GM23248 (cell line): ENCODE results near the gene BRD7. TPM values are rescaled to one million over a fixed set of nuclear protein-coding genes. Genes with fewer than 3 reads are reported as not detected.
A peak's percentile ranks its signal among the peaks of the same experiment; 100 is the strongest.

Experiments used
- DNase-seq: peaks from one replicate; pipeline ENCODE4 v3.0.0-alpha.2; 2015
- H2AFZ ChIP-seq: fragments of 200-600 bp; sonication (generic); 2 replicates; pipeline ENCODE4 v1.6.1; 2016; ENCODE audit warnings: antibody characterized with exemption
- H3F3A ChIP-seq: fragments of 200-600 bp; sonication (generic); 2 replicates; pipeline ENCODE4 v1.6.1; 2016; ENCODE audit warnings: mild to moderate bottlenecking, antibody characterized with exemption, mixed run types; ENCODE audit not compliant: insufficient read depth
- H3K27ac ChIP-seq: fragments of 200-600 bp; sonication (generic); 2 replicates; pipeline ENCODE4 v1.5.1; 2016; ENCODE audit warnings: mild to moderate bottlenecking
- H3K27me3 ChIP-seq: fragments of 200-600 bp; sonication (generic); replicated peaks from 2 replicates; pipeline ENCODE4 v1.6.1; 2016; ENCODE audit warnings: mild to moderate bottlenecking; ENCODE audit not compliant: insufficient read depth
- H3K36me3 ChIP-seq: fragments of 200-600 bp; sonication (generic); 2 replicates; pipeline ENCODE4 v1.6.1; 2016; ENCODE audit warnings: low read depth, mild to moderate bottlenecking
- H3K4me1 ChIP-seq: fragments of 200-600 bp; sonication (generic); 2 replicates; pipeline ENCODE4 v1.6.1; 2016; ENCODE audit warnings: mild to moderate bottlenecking; ENCODE audit not compliant: insufficient read depth
- H3K4me2 ChIP-seq: fragments of 200-600 bp; sonication (generic); one replicate; pipeline ENCODE4 v1.6.1; 2016; ENCODE audit warnings: mild to moderate bottlenecking; ENCODE audit not compliant: unreplicated experiment
- H3K4me3 ChIP-seq: fragments of 200-600 bp; sonication (generic); 2 replicates; pipeline ENCODE4 v1.5.1; 2016; ENCODE audit warnings: mild to moderate bottlenecking
- H3K79me2 ChIP-seq: fragments of 200-600 bp; sonication (generic); 2 replicates; pipeline ENCODE4 v1.6.1; 2016; ENCODE audit warnings: mild to moderate bottlenecking; ENCODE audit not compliant: insufficient read depth
- H3K9ac ChIP-seq: fragments of 200-600 bp; sonication (generic); 2 replicates; pipeline ENCODE4 v1.6.1; 2016; ENCODE audit warnings: mild to moderate bottlenecking
- H3K9me2 ChIP-seq: fragments of 200-600 bp; sonication (generic); 2 replicates; pipeline ENCODE4 v1.6.1; 2016; ENCODE audit warnings: mixed run types, mild to moderate bottlenecking, moderate library complexity; ENCODE audit not compliant: insufficient read depth
- H3K9me3 ChIP-seq: fragments of 200-600 bp; sonication (generic); one replicate; pipeline ENCODE4 v1.6.1; 2017; ENCODE audit warnings: low read depth
- H4K20me1 ChIP-seq: fragments of 200-600 bp; sonication (generic); 2 replicates; pipeline ENCODE4 v1.6.0; 2016; ENCODE audit not compliant: insufficient read depth
- EZH2 ChIP-seq: fragments of 200-600 bp; sonication (generic); IDR thresholded peaks from 2 replicates; pipeline ENCODE4 v1.6.1; 2018; ENCODE audit warnings: antibody characterized with exemption, mild to moderate bottlenecking; ENCODE audit not compliant: insufficient read depth, poor library complexity, severe bottlenecking
- EZH2phosphoT487 ChIP-seq: fragments of 200-600 bp; sonication (generic); IDR thresholded peaks from 2 replicates; pipeline ENCODE4 v1.6.1; 2018; ENCODE audit warnings: antibody characterized with exemption, moderate library complexity, mild to moderate bottlenecking, low read depth; ENCODE audit not compliant: insufficient read depth
- whole genome bisulfite sequencing, 2 experiments: methylation state at CpG; one replicate each; pipeline ENCODE4 v1.1.6; 2015 to 2017; ENCODE audit warnings: low lambda C conversion rate in 2 of 2, low coverage in 1 of 2; ENCODE audit errors: missing lambda C conversion rate in 2 of 2; 5-methylcytosine and 5-hydroxymethylcytosine counted together
- in situ Hi-C: fragments of 300-500 bp; cut with MboI; formaldehyde crosslinking; loops from 2 replicates; pipeline ENCODE4 v1.15.0; 2020
- polyA plus RNA-seq: library from polyadenylated mRNA; unstranded; fragments of >200 nt; fragmentation: Nextera tagmentation; extraction: Ambion mirVana; gene quantifications from 2 replicates; pipeline ENCODE4 v1.2.1, GENCODE V29; 2016
- total RNA-seq: library from RNA; depleted of rRNA; stranded (reverse); fragments of >200 nt; shearing (Covaris generic); gene quantifications from 2 replicates; pipeline ENCODE4 v1.2.3, GENCODE V29; 2014

BRD7 gene
- total and polyA plus RNA-seq, 2 experiments from 2014 or later: 20.3 to 35.8 TPM

DNA sequence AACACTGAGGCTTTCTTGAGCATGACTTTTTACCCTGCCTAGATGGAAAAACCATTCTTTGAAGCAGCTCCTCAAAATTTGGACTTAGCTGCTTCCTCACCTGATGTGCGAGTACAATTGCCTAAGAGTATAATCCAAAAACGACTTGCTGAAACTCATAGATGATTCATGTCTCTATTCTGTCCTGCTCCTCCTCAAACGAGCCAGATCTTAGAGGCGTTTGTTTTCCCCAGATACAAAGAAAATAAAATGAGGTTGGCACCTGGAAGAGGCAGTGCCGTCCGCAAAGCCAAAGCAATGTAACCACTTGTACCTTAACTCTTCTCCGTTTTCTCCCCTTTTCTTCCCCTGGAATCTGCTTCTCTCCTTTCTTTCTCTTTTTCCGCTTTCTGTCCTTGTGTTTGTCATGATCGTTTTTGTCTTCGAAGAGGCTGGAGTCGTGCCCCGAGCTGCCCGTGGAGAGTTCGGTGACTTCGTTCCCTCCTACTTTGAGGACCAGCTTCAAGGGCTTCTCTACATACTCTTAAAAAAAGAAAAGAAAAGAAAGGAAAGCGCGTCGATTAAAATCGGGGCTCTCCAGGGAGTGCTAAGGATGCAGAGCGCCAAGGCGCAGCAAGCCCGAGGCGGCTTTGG, 895 bp downstream of the BRD7 start:
- peak overlapping the region; percentile 88 for H3K9ac ChIP-seq
- in situ Hi-C loops: no loop called here
- WGBS, 2 experiments: 1 to 2% methylated on average over 21 to 23 of the region's 23 CpGs
- H3K27me3 ChIP-seq: no peaks in the 10 kb centered on the region
- peak; percentile 58 for DNase-seq
- peak overlapping the region; percentile 90 for H3K4me3 ChIP-seq
- peaks cover 16% of the 10 kb centered on the region for H3K4me1 ChIP-seq
- H4K20me1 ChIP-seq: 0 out of 2 replicates have a peak, but pooled peaks cover 5% of the 10 kb centered on the region
- H3K27ac ChIP-seq: peak overlapping the region; percentile 32
- H3K4me2 ChIP-seq: peak overlapping the region; percentile 93
- no peak for TF ChIP-seq EZH2phosphoT487
- TF ChIP-seq EZH2: no peak
- peaks cover 25% of the 10 kb centered on the region; the same call in 1 of the 2 replicates for H3K36me3 ChIP-seq
- peak overlapping the region; percentile 74 for H2AFZ ChIP-seq
- H3K79me2 ChIP-seq: peaks cover 56% of the 10 kb centered on the region
- no peaks in the 10 kb centered on the region for H3F3A ChIP-seq
- H3K9me3 ChIP-seq: no peaks in the 10 kb centered on the region
- H3K9me2 ChIP-seq: no peaks in the 10 kb centered on the region

DNA sequence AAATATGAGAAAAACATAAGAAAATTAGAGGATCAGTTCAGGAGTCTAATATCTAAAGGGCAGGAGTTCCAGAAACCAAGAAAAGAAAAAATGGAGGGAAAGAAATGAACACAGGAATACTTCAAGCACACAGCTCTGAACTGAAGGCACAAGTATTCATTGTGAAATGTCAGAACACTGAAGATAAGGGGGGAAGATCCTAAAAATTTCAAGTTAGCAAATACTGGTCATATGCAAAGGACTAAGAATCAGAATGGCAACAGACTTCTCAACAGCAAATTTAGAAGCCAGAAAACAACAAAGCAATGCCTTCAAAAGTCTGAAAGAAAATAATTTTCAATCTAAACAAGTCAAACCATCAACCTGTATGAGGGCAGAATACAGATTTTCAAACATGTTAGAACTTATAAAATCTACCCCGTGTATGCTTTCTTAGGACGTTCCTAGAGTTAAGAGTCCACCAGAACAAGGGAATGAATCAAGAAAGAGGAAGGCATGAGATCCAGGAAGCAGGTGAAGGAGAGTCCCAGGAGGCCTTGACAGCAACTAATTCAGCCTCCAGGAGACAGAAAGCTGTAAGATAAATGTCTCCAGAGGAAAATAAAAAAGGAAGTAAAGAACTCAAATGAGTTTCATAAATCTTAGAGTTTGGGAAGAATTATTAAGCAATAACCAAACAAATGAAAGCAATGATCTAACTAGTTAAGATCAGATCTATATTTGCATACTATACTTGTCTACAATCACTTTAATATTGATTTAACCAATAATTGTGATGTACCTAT, 2.8 kb downstream of the BRD7 start:
- H3F3A ChIP-seq: 0 out of 2 replicates have a peak, but pooled peaks cover under 1% of the 10 kb centered on the region
- peaks cover 34% of the 10 kb centered on the region for H3K36me3 ChIP-seq
- no peak overlapping the region for H3K4me3 ChIP-seq
- no peaks in the 10 kb centered on the region for H3K27me3 ChIP-seq
- 0 out of 2 replicates have a peak, but pooled peaks cover 5% of the 10 kb centered on the region for H4K20me1 ChIP-seq
- no peak for DNase-seq
- 48 to 51% methylated on average over 2 of the region's 2 CpGs for WGBS, 2 experiments
- no peak overlapping the region for H3K27ac ChIP-seq
- peaks cover 16% of the 10 kb centered on the region for H3K4me1 ChIP-seq
- no peak overlapping the region for H3K4me2 ChIP-seq
- no peak overlapping the region for H2AFZ ChIP-seq
- H3K79me2 ChIP-seq: peaks cover 76% of the 10 kb centered on the region
- H3K9me2 ChIP-seq: no peaks in the 10 kb centered on the region
- TF ChIP-seq EZH2: no peak
- TF ChIP-seq EZH2phosphoT487: no peak
- in situ Hi-C loops: no loop called here
- peak overlapping the region; percentile 15 for H3K9ac ChIP-seq
- H3K9me3 ChIP-seq: no peaks in the 10 kb centered on the region

DNA sequence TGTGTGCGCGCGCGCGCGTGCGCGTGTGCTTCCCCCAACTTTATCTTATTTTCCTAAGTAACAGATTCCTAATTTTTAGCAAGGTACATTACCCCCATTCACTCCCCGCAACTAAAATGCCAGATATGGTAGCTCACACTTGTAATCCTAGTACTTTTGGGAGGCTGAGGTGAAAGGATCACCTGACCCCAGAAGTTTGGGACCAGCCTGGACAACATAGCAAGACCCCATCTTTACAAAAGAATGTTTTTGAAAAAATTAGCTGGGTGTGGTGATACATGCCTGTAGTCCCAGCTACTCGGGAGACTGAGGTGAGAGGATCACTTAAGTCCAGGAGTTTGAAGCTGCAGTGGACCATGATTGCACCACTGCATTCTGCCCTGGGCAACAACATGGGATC, 5.1 kb downstream of the BRD7 start:
- no peak overlapping the region for H2AFZ ChIP-seq
- H3K36me3 ChIP-seq: peaks cover 34% of the 10 kb centered on the region
- WGBS, 2 experiments: 78 to 84% methylated on average over 10 of the region's 10 CpGs
- H3K27ac ChIP-seq: no peak overlapping the region
- H3F3A ChIP-seq: 0 out of 2 replicates have a peak, but pooled peaks cover 7% of the 10 kb centered on the region
- DNase-seq: no peak
- H3K4me2 ChIP-seq: no peak overlapping the region
- H3K79me2 ChIP-seq: peaks cover 99% of the 10 kb centered on the region
- no peaks in the 10 kb centered on the region for H3K9me2 ChIP-seq
- no peak for TF ChIP-seq EZH2
- no peak for TF ChIP-seq EZH2phosphoT487
- no peak overlapping the region for H3K4me3 ChIP-seq
- H4K20me1 ChIP-seq: 0 out of 2 replicates have a peak, but pooled peaks cover 5% of the 10 kb centered on the region
- H3K9me3 ChIP-seq: no peaks in the 10 kb centered on the region
- H3K4me1 ChIP-seq: peaks cover 16% of the 10 kb centered on the region
- in situ Hi-C loops: no loop called here
- no peaks in the 10 kb centered on the region for H3K27me3 ChIP-seq
- no peak overlapping the region for H3K9ac ChIP-seq

DNA sequence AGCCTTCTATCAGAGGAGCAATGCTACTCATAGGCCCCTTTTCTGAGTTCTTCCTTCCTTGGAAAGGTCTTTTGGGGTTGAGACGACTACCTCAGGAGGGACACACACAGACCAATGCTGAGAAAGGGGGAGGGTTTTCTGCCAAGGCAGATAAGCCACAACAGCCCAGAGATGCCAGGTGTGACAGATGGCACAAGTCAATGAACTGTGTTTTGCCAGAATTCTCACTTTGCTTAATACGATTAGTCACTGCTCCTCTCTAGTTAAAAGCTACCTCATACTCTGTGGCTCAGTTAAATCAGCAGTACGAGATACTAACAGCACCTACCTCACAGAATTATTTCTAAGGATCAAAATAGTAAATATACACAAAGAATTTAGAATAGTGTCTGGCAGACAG, 8.0 kb downstream of the BRD7 start:
- Histone ChIP-seq H3F3A (0 out of 2 replicates have a peak, but pooled peaks cover 7% of the 10 kb centered on the region), H3K36me3 (peaks cover 27% of the 10 kb centered on the region), H4K20me1 (0 out of 2 replicates have a peak, but pooled peaks cover 5% of the 10 kb centered on the region), H3K9me3 (no peaks in the 10 kb centered on the region), H3K4me3 (no peak overlapping the region), H3K4me2 (no peak overlapping the region), H3K9ac (peak overlapping the region; percentile 25; the same call in 1 of the 2 replicates), H3K4me1 (no peaks in the 10 kb centered on the region), H3K79me2 (peaks cover 97% of the 10 kb centered on the region), H3K27me3 (no peaks in the 10 kb centered on the region), H3K27ac (peak overlapping the region; percentile 43), H3K9me2 (no peaks in the 10 kb centered on the region), H2AFZ (no peak overlapping the region)
- WGBS, 2 experiments: 79 to 93% methylated on average over 3 of the region's 3 CpGs
- in situ Hi-C loops: no loop called here
- TF ChIP-seq EZH2phosphoT487 (no peak), EZH2 (no peak)
- DNase-seq: peak; percentile 37
